CD8-positive, alpha-beta memory T cell (primary cell): ENCODE measurements around the gene ERH. TPM values are rescaled to one million over a fixed set of nuclear protein-coding genes. Genes with fewer than 3 reads are reported as not detected.

ENCODE experiments used
- CTCF ChIA-PET: fragments of 350-600 bp; sonication (Branson Sonifier 250); formaldehyde crosslinking; loops from one replicate; lab custom pipeline; 2021; ENCODE audit warnings: antibody characterized with exemption; lab: Charles Lee
- POLR2A ChIA-PET: fragments of 350-600 bp; sonication (Branson Sonifier 250); formaldehyde crosslinking; loops from one replicate; lab custom pipeline; 2021; ENCODE audit warnings: antibody characterized with exemption; lab: Charles Lee
- DNase-seq, 5 donors: peaks; one replicate each; pipeline versions ENCODE4 v3.0.0 to v3.0.0-alpha.2; 2020 to 2022; ENCODE audit warnings: mixed read lengths in 1 of 5
- H3K27ac ChIP-seq: one replicate; pipeline ENCODE4 v1.7.0; 2013; ENCODE audit warnings: low read depth, mild to moderate bottlenecking, low read length, moderate library complexity
- H3K27me3 ChIP-seq: 2 replicates; pipeline ENCODE4 v1.7.0; 2013; ENCODE audit warnings: low read length, mild to moderate bottlenecking; ENCODE audit not compliant: insufficient read depth, poor library complexity, severe bottlenecking
- H3K36me3 ChIP-seq: 2 replicates; pipeline ENCODE4 v1.7.0; 2013; ENCODE audit warnings: mild to moderate bottlenecking, low read length, moderate library complexity; ENCODE audit not compliant: insufficient read depth
- H3K4me1 ChIP-seq: 2 replicates; pipeline ENCODE4 v1.7.0; 2013; ENCODE audit warnings: mild to moderate bottlenecking, low read length, moderate library complexity; ENCODE audit not compliant: insufficient read depth
- H3K4me3 ChIP-seq: 2 replicates; pipeline ENCODE4 v1.7.0; 2013; ENCODE audit warnings: mild to moderate bottlenecking, low read length
- H3K9me3 ChIP-seq: 2 replicates; pipeline ENCODE4 v1.7.0; 2013; ENCODE audit warnings: mild to moderate bottlenecking, low read length
- H3K27ac Mint-ChIP-seq, 8 donors: one replicate each; pipeline ENCODE4 v1.8.0; 2020 to 2021; ENCODE audit warnings: mixed read lengths in 8 of 8, mild to moderate bottlenecking in 6 of 8, inconsistent platforms in 3 of 8, moderate library complexity in 3 of 8
- H3K27me3 Mint-ChIP-seq, 2 donors: one replicate each; pipeline ENCODE4 v1.8.0; 2020 to 2021; ENCODE audit warnings: mixed read lengths in 2 of 2, mild to moderate bottlenecking in 1 of 2, moderate library complexity in 1 of 2
- H3K36me3 Mint-ChIP-seq, 3 donors: one replicate each; pipeline ENCODE4 v1.8.0; 2020 to 2021; ENCODE audit warnings: mixed read lengths in 3 of 3, inconsistent platforms in 1 of 3, mild to moderate bottlenecking in 1 of 3
- H3K4me1 Mint-ChIP-seq, 3 donors: one replicate each; pipeline ENCODE4 v1.8.0; 2020 to 2021; ENCODE audit warnings: mixed read lengths in 3 of 3, inconsistent platforms in 1 of 3, mild to moderate bottlenecking in 1 of 3
- H3K4me3 Mint-ChIP-seq, 7 donors: one replicate each; pipeline ENCODE4 v1.8.0; 2020 to 2021; ENCODE audit warnings: mixed read lengths in 7 of 7, mild to moderate bottlenecking in 6 of 7, moderate library complexity in 4 of 7, inconsistent platforms in 2 of 7
- H3K9me3 Mint-ChIP-seq, 5 donors: one replicate each; pipeline ENCODE4 v1.8.0; 2020 to 2022; ENCODE audit warnings: mixed read lengths in 5 of 5, mild to moderate bottlenecking in 3 of 5, moderate library complexity in 2 of 5, inconsistent platforms in 1 of 5
- polyA plus RNA-seq: library from polyadenylated mRNA; unstranded; fragments of 300-500 nt; fragmentation: Illumina TruSeq; gene quantifications from one replicate; pipeline ENCODE4 v1.2.3, GENCODE V29; 2021
- total RNA-seq, 2 experiments: library from RNA; stranded (reverse); gene quantifications; one replicate each; pipeline ENCODE4 v1.2.3, GENCODE V29; 2021

ERH gene
- total and polyA plus RNA-seq, 3 experiments from 2014 or later = 61.2 to 410 (median 406) TPM

GRCh38 chr14:69360438-69361108 is 37.5 kb downstream of the ERH start:
- CTCF ChIA-PET = no interaction called here
- Mint-ChIP-seq H3K4me3 (no peak overlapping the region), H3K36me3 (no peaks in the 10 kb centered on the region), H3K9me3 (peaks cover 0 to 2% (median 0%) of the 10 kb centered on the region in 5 donors), H3K27me3 (peaks cover 0 to 11% of the 10 kb centered on the region in 2 donors), H3K4me1 (no peaks in the 10 kb centered on the region), H3K27ac (peak overlapping the region in 1 of 8 donors; percentile 38)
- POLR2A ChIA-PET = no interaction called here
- Histone ChIP-seq H3K27me3 (no peaks in the 10 kb centered on the region), H3K4me1 (no peaks in the 10 kb centered on the region), H3K4me3 (no peak overlapping the region), H3K36me3 (no peaks in the 10 kb centered on the region), H3K27ac (no peak overlapping the region), H3K9me3 (no peaks in the 10 kb centered on the region)
- no peak for DNase-seq

DNA sequence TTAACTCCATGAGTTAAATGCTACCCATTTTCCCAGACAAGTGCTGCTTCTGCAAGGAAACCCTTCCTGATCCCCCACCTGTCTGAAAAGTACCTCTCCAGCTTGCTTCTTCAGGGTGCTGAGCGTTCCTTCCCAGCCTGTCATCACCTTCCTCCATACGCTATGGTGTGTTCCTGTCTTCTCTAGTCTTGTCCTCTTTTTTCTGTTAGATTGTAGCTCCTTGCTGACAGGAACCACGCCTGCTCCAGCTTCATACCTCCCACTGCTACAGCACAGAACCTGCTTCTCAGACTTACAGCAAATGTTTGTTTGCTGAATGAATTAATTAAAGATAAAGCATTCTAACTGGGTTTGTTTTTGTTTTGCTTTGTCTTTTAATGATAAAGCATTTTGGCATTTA is 39.1 kb downstream of the ERH start:
- Mint-ChIP-seq H3K36me3 (peaks cover 0 to 2% (median 0%) of the 10 kb centered on the region in 3 donors), H3K4me3 (no peak overlapping the region), H3K27me3 (peaks cover 0 to 11% of the 10 kb centered on the region in 2 donors), H3K9me3 (peaks cover 0 to 2% (median 0%) of the 10 kb centered on the region in 5 donors), H3K4me1 (peaks cover 10 to 15% (median 10%) of the 10 kb centered on the region in 3 donors), H3K27ac (no peak overlapping the region)
- no peaks in the 10 kb centered on the region for H3K27me3 ChIP-seq
- H3K4me1 ChIP-seq = peaks cover 12% of the 10 kb centered on the region
- no peak overlapping the region for H3K27ac ChIP-seq
- no peaks in the 10 kb centered on the region for H3K9me3 ChIP-seq
- no peak for DNase-seq
- no peaks in the 10 kb centered on the region for H3K36me3 ChIP-seq
- CTCF ChIA-PET = no interaction called here
- POLR2A ChIA-PET = no interaction called here
- H3K4me3 ChIP-seq = no peak overlapping the region

- ChIA-PET CTCF (no interaction called here), POLR2A (no interaction called here)
- no peak overlapping the region for H3K27ac ChIP-seq
- peaks cover 10 to 20% (median 10%) of the 10 kb centered on the region in 3 donors for H3K4me1 Mint-ChIP-seq
- H3K4me3 Mint-ChIP-seq = no peak overlapping the region
- DNase-seq = no peak
- peaks cover 0 to 11% of the 10 kb centered on the region in 2 donors for H3K27me3 Mint-ChIP-seq
- H3K9me3 Mint-ChIP-seq = peaks cover 0 to 2% (median 0%) of the 10 kb centered on the region in 5 donors
- H3K27ac Mint-ChIP-seq = no peak overlapping the region
- peaks cover 0 to 2% (median 0%) of the 10 kb centered on the region in 3 donors for H3K36me3 Mint-ChIP-seq
- no peaks in the 10 kb centered on the region for H3K36me3 ChIP-seq
- H3K4me1 ChIP-seq = peaks cover 12% of the 10 kb centered on the region
- no peaks in the 10 kb centered on the region for H3K9me3 ChIP-seq
- H3K27me3 ChIP-seq = no peaks in the 10 kb centered on the region
- H3K4me3 ChIP-seq = no peak overlapping the region
Measured at GRCh38 chr14:69358233-69358963, 39.7 kb downstream of the ERH start.

DNA sequence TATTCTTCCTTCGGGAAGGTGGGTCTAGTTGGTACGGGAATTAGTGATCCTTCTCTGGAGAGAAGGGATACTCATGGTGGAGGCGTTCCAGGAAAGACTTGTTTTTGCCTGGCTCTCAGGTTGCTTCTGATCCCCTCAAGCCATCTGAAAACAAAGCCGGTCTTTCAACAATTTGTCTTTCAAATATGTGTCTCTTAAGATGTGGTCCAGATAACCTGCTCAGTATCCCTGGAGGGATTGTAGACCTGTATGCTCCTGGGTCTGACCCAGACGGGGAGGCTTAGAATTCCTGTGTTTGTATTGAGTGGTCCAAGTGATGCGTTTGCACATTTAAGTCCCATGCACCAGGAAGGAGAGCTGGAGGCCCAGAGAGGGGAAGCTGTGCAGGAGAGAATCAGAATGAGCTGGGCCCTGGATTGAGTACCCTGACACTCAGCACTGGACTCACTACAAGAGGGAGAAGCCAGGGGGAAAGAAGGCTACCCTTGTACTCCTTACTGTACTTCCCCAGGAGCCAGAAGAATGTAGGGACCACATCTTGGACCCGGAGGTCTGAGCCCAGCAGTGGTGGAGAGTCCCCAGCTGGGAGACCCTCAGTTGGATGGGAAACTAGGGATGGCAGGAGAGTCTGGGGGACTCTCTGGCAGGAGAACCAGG is 40.4 kb downstream of the ERH start:
- H3K27me3 ChIP-seq = no peaks in the 10 kb centered on the region
- peak overlapping the region in 1 of 8 donors; percentile 38 for H3K27ac Mint-ChIP-seq
- no peak for DNase-seq
- peaks cover 10 to 20% (median 10%) of the 10 kb centered on the region in 3 donors for H3K4me1 Mint-ChIP-seq
- H3K36me3 ChIP-seq = no peaks in the 10 kb centered on the region
- H3K36me3 Mint-ChIP-seq = peaks cover 0 to 2% (median 0%) of the 10 kb centered on the region in 3 donors
- ChIA-PET CTCF (no interaction called here), POLR2A (no interaction called here)
- H3K9me3 ChIP-seq = no peaks in the 10 kb centered on the region
- peaks cover 12% of the 10 kb centered on the region for H3K4me1 ChIP-seq
- peaks cover 0 to 2% (median 0%) of the 10 kb centered on the region in 5 donors for H3K9me3 Mint-ChIP-seq
- no peak overlapping the region for H3K4me3 ChIP-seq
- H3K27ac ChIP-seq = no peak overlapping the region
- H3K4me3 Mint-ChIP-seq = no peak overlapping the region
- H3K27me3 Mint-ChIP-seq = peaks cover 0 to 11% of the 10 kb centered on the region in 2 donors

DNA sequence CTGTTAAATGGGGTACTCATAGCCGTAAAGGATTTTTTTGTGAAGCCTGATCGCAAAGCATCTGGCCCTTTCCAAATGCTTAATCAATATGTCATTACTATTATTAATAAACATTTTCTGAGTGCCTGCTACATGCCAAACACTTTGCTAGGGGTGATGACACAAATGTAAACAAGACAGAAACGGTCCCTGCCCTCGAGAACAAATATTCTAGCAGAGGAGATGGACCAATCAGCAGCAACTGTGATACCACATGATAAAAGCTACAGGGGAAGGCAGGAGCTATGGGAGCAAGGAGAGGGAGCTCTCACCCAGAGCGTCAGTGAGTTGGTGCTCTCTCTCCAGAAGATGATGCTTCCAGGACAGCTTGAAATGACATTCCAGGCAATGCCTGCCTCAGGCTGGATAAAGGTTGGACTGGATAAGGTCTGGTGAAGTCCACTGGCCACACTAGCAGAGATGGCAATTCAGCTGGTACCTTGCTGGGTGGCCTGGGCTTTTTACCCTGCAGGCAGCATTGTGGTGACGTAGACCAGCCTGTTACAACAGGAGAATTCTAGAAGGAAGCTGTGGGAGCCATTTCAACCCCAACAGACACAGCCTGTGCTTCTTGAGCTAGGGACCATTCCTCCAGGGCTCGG is 41.1 kb downstream of the ERH start:
- Histone ChIP-seq H3K4me3 (no peak overlapping the region), H3K36me3 (no peaks in the 10 kb centered on the region), H3K27ac (no peak overlapping the region), H3K27me3 (no peaks in the 10 kb centered on the region), H3K9me3 (no peaks in the 10 kb centered on the region), H3K4me1 (peaks cover 12% of the 10 kb centered on the region)
- Mint-ChIP-seq H3K9me3 (peaks cover 0 to 2% (median 0%) of the 10 kb centered on the region in 5 donors), H3K27ac (peak overlapping the region in 1 of 8 donors; percentile 38), H3K4me1 (peaks cover 10 to 20% (median 10%) of the 10 kb centered on the region in 3 donors), H3K4me3 (no peak overlapping the region), H3K27me3 (peaks cover 0 to 11% of the 10 kb centered on the region in 2 donors), H3K36me3 (peaks cover 0 to 2% (median 0%) of the 10 kb centered on the region in 3 donors)
- CTCF ChIA-PET = no interaction called here
- POLR2A ChIA-PET = no interaction called here
- DNase-seq = no peak

GRCh38 chr14:69355607-69356281 is 42.4 kb downstream of the ERH start:
- H3K27me3 ChIP-seq = no peaks in the 10 kb centered on the region
- peak overlapping the region in 1 of 7 donors; percentile 13 for H3K4me3 Mint-ChIP-seq
- H3K36me3 Mint-ChIP-seq = peaks cover 0 to 2% (median 0%) of the 10 kb centered on the region in 3 donors
- H3K27me3 Mint-ChIP-seq = peaks cover 0 to 12% of the 10 kb centered on the region in 2 donors
- no peaks in the 10 kb centered on the region for H3K9me3 ChIP-seq
- no peak overlapping the region for H3K4me3 ChIP-seq
- H3K27ac Mint-ChIP-seq = no peak overlapping the region
- ChIA-PET CTCF (no interaction called here), POLR2A (no interaction called here)
- no peak for DNase-seq
- no peaks in the 10 kb centered on the region for H3K36me3 ChIP-seq
- peaks cover 0 to 2% (median 0%) of the 10 kb centered on the region in 5 donors for H3K9me3 Mint-ChIP-seq
- no peak overlapping the region for H3K27ac ChIP-seq
- H3K4me1 Mint-ChIP-seq = peaks cover 10 to 20% (median 10%) of the 10 kb centered on the region in 3 donors
- H3K4me1 ChIP-seq = peaks cover 12% of the 10 kb centered on the region

GRCh38 chr14:69355154-69355597 is 42.9 kb downstream of the ERH start:
- Histone ChIP-seq H3K4me1 (peaks cover 12% of the 10 kb centered on the region), H3K27me3 (no peaks in the 10 kb centered on the region), H3K36me3 (no peaks in the 10 kb centered on the region), H3K9me3 (no peaks in the 10 kb centered on the region), H3K27ac (no peak overlapping the region), H3K4me3 (no peak overlapping the region)
- ChIA-PET POLR2A (interaction anchor here (1.4 kb wide), 1 partner anchor 43 kb away, joined by 3 read pairs; the partner anchor contains the start of genes ERH and SLC39A9), CTCF (no interaction called here)
- Mint-ChIP-seq H3K4me3 (peak overlapping the region in 2 of 7 donors; percentile 74 to 75), H3K27ac (peak overlapping the region in 3 of 8 donors; percentile 83 to 92 (median 89)), H3K9me3 (peaks cover 0 to 2% (median 0%) of the 10 kb centered on the region in 5 donors), H3K4me1 (peaks cover 10 to 20% (median 10%) of the 10 kb centered on the region in 3 donors), H3K27me3 (peaks cover 2 to 14% of the 10 kb centered on the region in 2 donors), H3K36me3 (peaks cover 0 to 2% (median 0%) of the 10 kb centered on the region in 3 donors)
- DNase-seq = no peak
